Activated naive CD8-positive, alpha-beta T cell treated with anti-CD3 and anti-CD28 coated beads, Interleukin-2, amount 50 U/mL, for 24 hours (primary cell): ENCODE results near the gene SYNRG.

Experiments used
- ATAC-seq: fragments of 150-1000 bp; cut with Tn5 transposase; one replicate; pipeline ENCODE4 v1.10.0; 2021
- DNase-seq: peaks from one replicate; pipeline ENCODE4 v3.0.0; 2021
- H3K27ac Mint-ChIP-seq: one replicate; pipeline ENCODE4 v1.8.0; 2021; ENCODE audit warnings: mild to moderate bottlenecking, mixed read lengths
- H3K27me3 Mint-ChIP-seq: one replicate; pipeline ENCODE4 v1.8.0; 2021; ENCODE audit warnings: mixed read lengths
- H3K36me3 Mint-ChIP-seq: one replicate; pipeline ENCODE4 v1.8.0; 2021; ENCODE audit warnings: low read depth, mixed read lengths
- H3K4me1 Mint-ChIP-seq: one replicate; pipeline ENCODE4 v1.8.0; 2021; ENCODE audit warnings: mixed read lengths
- H3K4me3 Mint-ChIP-seq: one replicate; pipeline ENCODE4 v1.8.0; 2021; ENCODE audit warnings: mild to moderate bottlenecking, moderate library complexity, mixed read lengths
- H3K9me3 Mint-ChIP-seq: one replicate; pipeline ENCODE4 v1.8.0; 2021; ENCODE audit warnings: mixed read lengths

SYNRG gene

GRCh38 chr17:37568350-37569053 is 40.7 kb downstream of the SYNRG start:
- H3K4me3 Mint-ChIP-seq = no peak overlapping the region
- DNase-seq = no peak
- no peaks in the 10 kb centered on the region for H3K27me3 Mint-ChIP-seq
- H3K4me1 Mint-ChIP-seq = no peaks in the 10 kb centered on the region
- no peak overlapping the region for H3K27ac Mint-ChIP-seq
- H3K36me3 Mint-ChIP-seq = peaks cover 53% of the 10 kb centered on the region
- H3K9me3 Mint-ChIP-seq = no peaks in the 10 kb centered on the region
- no peak for ATAC-seq

- ATAC-seq (no peak), DNase-seq (no peak)
- Mint-ChIP-seq H3K36me3 (peaks cover 48% of the 10 kb centered on the region), H3K4me3 (no peak overlapping the region), H3K4me1 (no peaks in the 10 kb centered on the region), H3K27ac (no peak overlapping the region), H3K9me3 (no peaks in the 10 kb centered on the region), H3K27me3 (no peaks in the 10 kb centered on the region)
These were observed 41.7 kb downstream of the SYNRG start for GRCh38 chr17:37567538-37567937.

- no peak overlapping the region for H3K27ac Mint-ChIP-seq
- no peaks in the 10 kb centered on the region for H3K27me3 Mint-ChIP-seq
- peaks cover 50% of the 10 kb centered on the region for H3K36me3 Mint-ChIP-seq
- H3K4me1 Mint-ChIP-seq = peaks cover 2% of the 10 kb centered on the region
- H3K9me3 Mint-ChIP-seq = no peaks in the 10 kb centered on the region
- no peak for ATAC-seq
- H3K4me3 Mint-ChIP-seq = no peak overlapping the region
- no peak for DNase-seq
These were observed 42.1 kb downstream of the SYNRG start for GRCh38 chr17:37567137-37567536.

GRCh38 chr17:37564252-37564651 is 45.0 kb downstream of the SYNRG start:
- Mint-ChIP-seq H3K27me3 (no peaks in the 10 kb centered on the region), H3K9me3 (no peaks in the 10 kb centered on the region), H3K36me3 (peaks cover 47% of the 10 kb centered on the region), H3K4me1 (peaks cover 3% of the 10 kb centered on the region), H3K4me3 (no peak overlapping the region), H3K27ac (no peak overlapping the region)
- DNase-seq (no peak), ATAC-seq (no peak)

- no peak overlapping the region for H3K4me3 Mint-ChIP-seq
- H3K9me3 Mint-ChIP-seq = no peaks in the 10 kb centered on the region
- no peak for ATAC-seq
- H3K27me3 Mint-ChIP-seq = no peaks in the 10 kb centered on the region
- peaks cover 35% of the 10 kb centered on the region for H3K36me3 Mint-ChIP-seq
- no peak for DNase-seq
- no peak overlapping the region for H3K27ac Mint-ChIP-seq
- peaks cover 3% of the 10 kb centered on the region for H3K4me1 Mint-ChIP-seq
These were observed 47.0 kb downstream of the SYNRG start for GRCh38 chr17:37562016-37562745.

- Mint-ChIP-seq H3K4me1 (peaks cover 9% of the 10 kb centered on the region), H3K27ac (no peak overlapping the region), H3K36me3 (peaks cover 19% of the 10 kb centered on the region), H3K9me3 (no peaks in the 10 kb centered on the region), H3K4me3 (no peak overlapping the region), H3K27me3 (no peaks in the 10 kb centered on the region)
- ATAC-seq = no peak
- no peak for DNase-seq
These were observed 50.9 kb downstream of the SYNRG start for GRCh38 chr17:37558299-37558698.

- H3K4me3 Mint-ChIP-seq = no peak overlapping the region
- DNase-seq = no peak
- H3K4me1 Mint-ChIP-seq = peaks cover 16% of the 10 kb centered on the region
- peaks cover 25% of the 10 kb centered on the region for H3K36me3 Mint-ChIP-seq
- H3K27me3 Mint-ChIP-seq = no peaks in the 10 kb centered on the region
- H3K27ac Mint-ChIP-seq = no peak overlapping the region
- ATAC-seq = no peak
- H3K9me3 Mint-ChIP-seq = no peaks in the 10 kb centered on the region
These were observed 51.7 kb downstream of the SYNRG start for GRCh38 chr17:37557482-37557881.

GRCh38 chr17:37555386-37555785 is 53.8 kb downstream of the SYNRG start:
- Mint-ChIP-seq H3K4me1 (peaks cover 32% of the 10 kb centered on the region), H3K27ac (no peak overlapping the region), H3K4me3 (no peak overlapping the region), H3K9me3 (no peaks in the 10 kb centered on the region), H3K36me3 (peaks cover 22% of the 10 kb centered on the region), H3K27me3 (no peaks in the 10 kb centered on the region)
- ATAC-seq (no peak), DNase-seq (no peak)

- H3K9me3 Mint-ChIP-seq = no peaks in the 10 kb centered on the region
- H3K4me1 Mint-ChIP-seq = peaks cover 37% of the 10 kb centered on the region
- DNase-seq = no peak
- peaks cover 25% of the 10 kb centered on the region for H3K36me3 Mint-ChIP-seq
- no peak for ATAC-seq
- H3K4me3 Mint-ChIP-seq = no peak overlapping the region
- peak overlapping the region; percentile 27 for H3K27ac Mint-ChIP-seq
- H3K27me3 Mint-ChIP-seq = no peaks in the 10 kb centered on the region
These were observed 55.7 kb downstream of the SYNRG start for GRCh38 chr17:37553401-37553966.

GRCh38 chr17:37551788-37552187 is 57.4 kb downstream of the SYNRG start:
- DNase-seq = no peak
- no peak for ATAC-seq
- peaks cover 49% of the 10 kb centered on the region for H3K4me1 Mint-ChIP-seq
- H3K36me3 Mint-ChIP-seq = peaks cover 21% of the 10 kb centered on the region
- no peak overlapping the region for H3K4me3 Mint-ChIP-seq
- H3K27ac Mint-ChIP-seq = no peak overlapping the region
- no peaks in the 10 kb centered on the region for H3K9me3 Mint-ChIP-seq
- no peaks in the 10 kb centered on the region for H3K27me3 Mint-ChIP-seq

- Mint-ChIP-seq H3K27me3 (no peaks in the 10 kb centered on the region), H3K4me1 (peaks cover 52% of the 10 kb centered on the region), H3K4me3 (no peak overlapping the region), H3K36me3 (peaks cover 22% of the 10 kb centered on the region), H3K9me3 (no peaks in the 10 kb centered on the region), H3K27ac (no peak overlapping the region)
- DNase-seq = no peak
- ATAC-seq = no peak
These were observed 61.2 kb downstream of the SYNRG start for GRCh38 chr17:37547986-37548385.

- Mint-ChIP-seq H3K4me3 (no peak overlapping the region), H3K36me3 (peaks cover 27% of the 10 kb centered on the region)
These were observed 62.9 kb downstream of the SYNRG start for GRCh38 chr17:37546302-37546701.

GRCh38 chr17:37545486-37545885 is 63.7 kb downstream of the SYNRG start:
- no peaks in the 10 kb centered on the region for H3K9me3 Mint-ChIP-seq
- H3K36me3 Mint-ChIP-seq = peaks cover 31% of the 10 kb centered on the region
- no peaks in the 10 kb centered on the region for H3K27me3 Mint-ChIP-seq
- peaks cover 40% of the 10 kb centered on the region for H3K4me1 Mint-ChIP-seq
- ATAC-seq (no peak), DNase-seq (no peak)
- no peak overlapping the region for H3K4me3 Mint-ChIP-seq
- H3K27ac Mint-ChIP-seq = no peak overlapping the region

More at GRCh38 chr17:37546302-37546701, 62.9 kb downstream of the SYNRG start:
- DNase-seq = no peak
- Mint-ChIP-seq H3K4me1 (peaks cover 47% of the 10 kb centered on the region), H3K27me3 (no peaks in the 10 kb centered on the region), H3K27ac (no peak overlapping the region), H3K9me3 (no peaks in the 10 kb centered on the region)
- ATAC-seq = no peak

GRCh38 chr17:37543637-37544052 is 65.6 kb downstream of the SYNRG start:
- DNase-seq = no peak
- Mint-ChIP-seq H3K9me3 (no peaks in the 10 kb centered on the region), H3K27ac (peak overlapping the region; percentile 54), H3K27me3 (no peaks in the 10 kb centered on the region), H3K4me1 (peaks cover 35% of the 10 kb centered on the region), H3K36me3 (peaks cover 26% of the 10 kb centered on the region), H3K4me3 (no peak overlapping the region)
- no peak for ATAC-seq
